Mucosa of rectum (tissue), 2 donors: ENCODE measurements around the gene SRSF12.

Experiments used
- H3K27ac ChIP-seq, 2 donors: one replicate each; pipeline ENCODE4 v1.7.0; 2013; ENCODE audit warnings: inconsistent platforms in 2 of 2, low read depth in 2 of 2, low read length in 2 of 2
- H3K27me3 ChIP-seq, 2 donors: one replicate each; pipeline ENCODE4 v1.7.0; 2013; ENCODE audit warnings: low read length in 2 of 2; ENCODE audit not compliant: control insufficient read depth in 2 of 2, insufficient read depth in 2 of 2
- H3K36me3 ChIP-seq, 2 donors: one replicate each; pipeline ENCODE4 v1.7.0; 2013; ENCODE audit warnings: low read length in 2 of 2; ENCODE audit not compliant: control insufficient read depth in 2 of 2, insufficient read depth in 2 of 2
- H3K4me1 ChIP-seq, 2 donors: one replicate each; pipeline ENCODE4 v1.7.0; 2013; ENCODE audit warnings: low read length in 2 of 2, mild to moderate bottlenecking in 1 of 2; ENCODE audit not compliant: control insufficient read depth in 2 of 2, insufficient read depth in 2 of 2
- H3K4me3 ChIP-seq, 2 donors: one replicate each; pipeline ENCODE4 v1.7.0; 2013; ENCODE audit warnings: low read length in 2 of 2
- H3K9ac ChIP-seq, 2 donors: one replicate each; pipeline ENCODE4 v1.7.0; 2013; ENCODE audit warnings: low read length in 2 of 2, low read depth in 1 of 2, mild to moderate bottlenecking in 1 of 2
- H3K9me3 ChIP-seq, 2 donors: one replicate each; pipeline ENCODE4 v1.7.0; 2013; ENCODE audit warnings: low read length in 2 of 2; ENCODE audit not compliant: control insufficient read depth in 2 of 2
- donor health status: healthy.
- donor health status: Normal muscosa, but diverticular disease.

SRSF12 gene

GRCh38 chr6:89058627-89059026, 59.2 kb downstream of the SRSF12 start:
- Histone ChIP-seq H3K27me3 (no peaks in the 10 kb centered on the region), H3K27ac (no peak overlapping the region), H3K9me3 (no peaks in the 10 kb centered on the region), H3K9ac (no peak overlapping the region), H3K4me1 (no peaks in the 10 kb centered on the region), H3K4me3 (no peak overlapping the region), H3K36me3 (no peaks in the 10 kb centered on the region)

- Histone ChIP-seq H3K36me3 (no peaks in the 10 kb centered on the region), H3K27ac (no peak overlapping the region), H3K9ac (no peak overlapping the region)
Measured at GRCh38 chr6:89057759-89058158, 60.1 kb downstream of the SRSF12 start.

GRCh38 chr6:89054208-89054607, 63.7 kb downstream of the SRSF12 start:
- H3K9me3 ChIP-seq = no peaks in the 10 kb centered on the region
- no peak overlapping the region for H3K27ac ChIP-seq
- H3K4me1 ChIP-seq = no peaks in the 10 kb centered on the region
- no peak overlapping the region for H3K9ac ChIP-seq
- H3K4me3 ChIP-seq = no peak overlapping the region
- no peaks in the 10 kb centered on the region for H3K36me3 ChIP-seq
- no peaks in the 10 kb centered on the region for H3K27me3 ChIP-seq

More at GRCh38 chr6:89057759-89058158, 60.1 kb downstream of the SRSF12 start:
- no peaks in the 10 kb centered on the region for H3K27me3 ChIP-seq
- H3K4me3 ChIP-seq = no peak overlapping the region
- H3K4me1 ChIP-seq = no peaks in the 10 kb centered on the region
- H3K9me3 ChIP-seq = no peaks in the 10 kb centered on the region

GRCh38 chr6:89051676-89052075, 66.2 kb downstream of the SRSF12 start:
- no peak overlapping the region for H3K4me3 ChIP-seq
- H3K36me3 ChIP-seq = no peaks in the 10 kb centered on the region
- no peak overlapping the region for H3K9ac ChIP-seq
- H3K27ac ChIP-seq = no peak overlapping the region
- no peaks in the 10 kb centered on the region for H3K4me1 ChIP-seq
- no peaks in the 10 kb centered on the region for H3K9me3 ChIP-seq
- H3K27me3 ChIP-seq = no peaks in the 10 kb centered on the region

- H3K4me3 ChIP-seq = no peak overlapping the region
- H3K27me3 ChIP-seq = no peaks in the 10 kb centered on the region
- H3K4me1 ChIP-seq = no peaks in the 10 kb centered on the region
- no peak overlapping the region for H3K9ac ChIP-seq
- no peaks in the 10 kb centered on the region for H3K36me3 ChIP-seq
- no peak overlapping the region for H3K27ac ChIP-seq
- H3K9me3 ChIP-seq = no peaks in the 10 kb centered on the region
Measured at GRCh38 chr6:89050697-89051096, 67.2 kb downstream of the SRSF12 start.

GRCh38 chr6:89050155-89050554, 67.7 kb downstream of the SRSF12 start:
- H3K4me3 ChIP-seq = no peak overlapping the region
- no peaks in the 10 kb centered on the region for H3K27me3 ChIP-seq
- H3K9ac ChIP-seq = no peak overlapping the region
- H3K4me1 ChIP-seq = no peaks in the 10 kb centered on the region
- H3K9me3 ChIP-seq = no peaks in the 10 kb centered on the region
- H3K27ac ChIP-seq = no peak overlapping the region
- H3K36me3 ChIP-seq = no peaks in the 10 kb centered on the region

GRCh38 chr6:89048985-89049384, 68.9 kb downstream of the SRSF12 start:
- Histone ChIP-seq H3K9ac (no peak overlapping the region), H3K27me3 (no peaks in the 10 kb centered on the region), H3K4me1 (no peaks in the 10 kb centered on the region), H3K9me3 (no peaks in the 10 kb centered on the region), H3K27ac (no peak overlapping the region), H3K4me3 (no peak overlapping the region), H3K36me3 (no peaks in the 10 kb centered on the region)

GRCh38 chr6:89048288-89048923, 69.5 kb downstream of the SRSF12 start:
- no peaks in the 10 kb centered on the region for H3K4me1 ChIP-seq
- no peak overlapping the region for H3K27ac ChIP-seq
- no peak overlapping the region for H3K9ac ChIP-seq
- H3K27me3 ChIP-seq = no peaks in the 10 kb centered on the region
- H3K36me3 ChIP-seq = no peaks in the 10 kb centered on the region
- no peaks in the 10 kb centered on the region for H3K9me3 ChIP-seq
- no peak overlapping the region for H3K4me3 ChIP-seq

- no peaks in the 10 kb centered on the region for H3K36me3 ChIP-seq
- no peak overlapping the region for H3K27ac ChIP-seq
- H3K9ac ChIP-seq = no peak overlapping the region
- no peak overlapping the region for H3K4me3 ChIP-seq
- H3K4me1 ChIP-seq = no peaks in the 10 kb centered on the region
- H3K27me3 ChIP-seq = no peaks in the 10 kb centered on the region
- H3K9me3 ChIP-seq = no peaks in the 10 kb centered on the region
Measured at GRCh38 chr6:89047473-89047872, 70.4 kb downstream of the SRSF12 start.
